GM19238 (cell line): ENCODE measurements around the gene GIMAP8.
"Not testable (repeated sequence)": the region's sequence is repeated elsewhere in the genome, so short reads cannot be mapped to it uniquely, and the experiment has no call there.

Experiments
- DNase-seq: peaks from one replicate; pipeline ENCODE4 v3.0.0; 2011; ENCODE audit warnings: low spot score; ENCODE audit not compliant: insufficient read length

GIMAP8 gene

DNA sequence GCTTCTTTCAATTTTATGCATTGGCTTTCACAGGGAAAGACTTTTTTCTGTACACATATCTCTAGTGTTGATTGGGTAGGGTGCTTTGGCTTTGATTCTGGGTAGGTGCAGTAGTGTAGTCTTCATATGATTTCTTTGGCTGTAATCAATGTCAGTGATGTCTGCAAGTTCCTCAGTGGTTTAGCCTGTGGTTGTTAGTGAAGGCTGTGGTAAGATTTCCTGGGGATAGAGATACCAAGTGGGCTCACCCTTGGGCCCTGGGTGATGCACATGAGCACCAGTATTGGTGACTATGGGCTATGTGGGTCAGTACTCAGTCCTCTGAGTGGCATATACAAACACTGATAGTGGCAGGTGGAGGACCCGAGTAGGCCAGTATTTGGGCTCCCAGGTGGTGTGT, 13.0 kb downstream of the GIMAP8 start:
- no peak for DNase-seq

DNA sequence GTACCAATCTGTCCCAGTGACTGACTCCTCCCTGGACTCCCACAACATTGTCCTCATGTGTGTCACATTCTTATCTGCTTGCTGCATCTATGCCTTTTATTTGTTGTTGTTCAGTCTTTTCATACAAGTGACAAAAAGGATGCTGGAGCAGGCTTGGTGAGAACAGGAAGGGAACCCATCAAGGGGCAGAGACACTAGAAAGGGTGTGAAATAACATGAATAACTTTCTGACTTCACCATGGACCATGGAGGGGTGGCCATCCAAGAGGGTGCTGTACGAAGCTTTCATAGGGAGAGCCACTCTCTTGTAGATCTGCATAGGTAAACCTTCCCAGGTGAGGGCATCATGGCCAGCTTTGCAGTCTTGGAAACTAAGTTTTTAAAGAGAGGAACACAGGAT, 14.5 kb downstream of the GIMAP8 start:
- DNase-seq, result no peak

DNA sequence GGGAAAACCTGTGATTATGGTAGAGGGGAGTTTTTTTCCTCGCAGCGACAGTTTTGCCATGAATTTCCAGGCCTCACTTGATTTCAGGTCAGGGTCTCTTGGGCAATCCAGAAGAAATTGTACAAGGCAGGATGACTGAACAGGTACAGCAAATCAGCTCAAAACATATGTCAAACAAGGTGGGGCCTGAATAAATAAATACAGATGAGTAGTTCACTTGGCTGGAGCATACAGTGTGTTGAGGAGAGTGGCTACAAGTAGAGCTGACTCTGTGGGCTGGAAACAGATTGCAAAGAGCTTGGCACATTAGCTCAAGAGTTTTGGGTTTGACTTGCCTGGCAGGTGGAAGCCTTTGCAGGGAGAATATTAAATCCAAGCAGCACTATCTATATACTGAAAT, 15.0 kb downstream of the GIMAP8 start:
- DNase-seq, result no peak

DNA sequence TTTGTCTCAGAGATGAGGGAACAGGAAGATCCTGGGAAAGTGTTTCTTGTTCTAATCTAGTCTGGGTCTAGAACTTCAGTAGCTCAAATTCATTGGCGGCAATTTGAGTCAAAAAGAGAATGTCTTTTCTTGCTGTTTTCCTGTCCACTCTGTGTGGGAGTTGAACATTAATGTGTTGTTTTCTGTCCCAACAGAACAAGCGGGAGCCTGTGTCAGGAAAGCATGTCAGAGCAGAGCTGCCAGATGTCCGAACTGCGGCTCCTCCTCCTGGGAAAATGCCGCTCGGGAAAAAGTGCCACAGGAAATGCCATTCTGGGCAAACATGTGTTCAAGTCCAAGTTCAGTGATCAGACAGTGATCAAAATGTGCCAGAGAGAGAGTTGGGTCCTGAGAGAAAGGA, 16.0 kb downstream of the GIMAP8 start:
- DNase-seq, result no peak

DNA sequence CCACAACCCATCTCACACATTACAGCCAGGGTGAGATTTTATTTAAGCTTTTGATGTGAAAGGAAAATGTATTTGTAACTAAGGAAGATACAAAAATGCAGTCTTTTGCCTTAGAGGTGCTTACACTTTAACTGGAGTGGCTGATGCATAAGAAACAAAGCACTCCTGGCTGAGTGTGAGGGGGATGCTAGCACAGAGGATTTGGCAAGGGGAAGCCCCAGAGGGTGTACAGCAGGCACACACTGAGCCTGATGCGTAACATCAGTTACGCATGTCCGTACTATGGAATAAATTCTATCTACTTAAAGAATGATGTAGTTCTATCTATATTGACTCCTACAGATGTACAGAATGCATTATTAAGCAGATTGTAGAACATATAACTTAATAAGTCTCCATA, 17.8 kb downstream of the GIMAP8 start:
- DNase-seq, result no peak

DNA sequence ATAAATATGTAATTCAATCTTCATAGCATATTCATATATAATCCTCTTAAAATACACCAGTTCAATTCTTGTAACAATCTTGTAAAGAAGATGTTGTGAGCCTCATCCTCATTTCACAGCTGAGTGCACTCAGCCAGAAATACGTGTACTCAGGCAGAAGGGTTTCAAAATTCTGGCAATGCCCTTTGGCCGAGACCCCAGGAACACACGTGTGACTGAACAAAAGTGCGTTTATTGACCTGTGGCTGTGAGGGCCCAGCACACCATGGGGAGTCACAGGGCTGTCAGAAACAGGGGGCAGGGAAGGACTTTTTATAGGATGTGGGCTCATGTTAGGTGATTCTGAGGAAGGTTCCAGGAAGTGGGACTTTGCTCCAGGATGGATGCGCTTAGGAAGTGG, 21.5 kb downstream of the GIMAP8 start:
- no peak for DNase-seq

DNA sequence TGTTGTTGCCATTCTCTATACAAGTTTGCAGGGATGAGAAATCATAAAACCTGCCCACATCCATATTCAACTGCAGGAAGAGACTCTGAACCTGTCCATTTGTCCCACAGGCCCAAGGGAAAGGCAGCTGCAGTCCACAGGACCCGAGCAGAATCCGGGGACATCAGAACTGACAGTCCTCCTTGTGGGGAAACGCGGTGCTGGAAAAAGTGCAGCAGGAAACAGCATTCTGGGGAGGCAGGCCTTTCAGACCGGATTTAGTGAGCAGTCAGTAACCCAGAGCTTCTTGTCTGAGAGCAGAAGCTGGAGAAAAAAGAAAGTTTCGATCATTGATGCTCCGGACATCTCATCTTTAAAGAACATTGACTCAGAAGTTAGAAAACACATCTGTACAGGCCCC, 23.5 kb downstream of the GIMAP8 start:
- no peak for DNase-seq

DNA sequence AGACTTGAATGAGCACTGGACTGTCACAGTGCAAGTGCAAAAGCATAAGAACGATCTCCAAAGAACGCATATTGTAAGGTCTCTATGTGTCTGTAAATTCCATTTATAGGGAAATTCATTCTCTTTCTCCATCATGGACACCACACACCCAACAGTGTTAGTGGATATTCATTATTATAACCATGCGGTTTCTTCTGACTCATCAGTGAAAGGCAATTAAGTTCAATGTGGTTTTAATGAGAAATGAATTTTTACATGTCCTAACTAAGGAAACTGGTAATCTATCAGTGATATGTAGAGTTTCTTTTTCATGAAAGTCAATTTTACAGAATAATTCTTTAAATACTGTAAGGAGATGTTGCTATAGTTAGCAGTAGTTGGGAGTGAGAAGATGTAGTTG, 25.9 kb downstream of the GIMAP8 start:
- no peak for DNase-seq

DNA sequence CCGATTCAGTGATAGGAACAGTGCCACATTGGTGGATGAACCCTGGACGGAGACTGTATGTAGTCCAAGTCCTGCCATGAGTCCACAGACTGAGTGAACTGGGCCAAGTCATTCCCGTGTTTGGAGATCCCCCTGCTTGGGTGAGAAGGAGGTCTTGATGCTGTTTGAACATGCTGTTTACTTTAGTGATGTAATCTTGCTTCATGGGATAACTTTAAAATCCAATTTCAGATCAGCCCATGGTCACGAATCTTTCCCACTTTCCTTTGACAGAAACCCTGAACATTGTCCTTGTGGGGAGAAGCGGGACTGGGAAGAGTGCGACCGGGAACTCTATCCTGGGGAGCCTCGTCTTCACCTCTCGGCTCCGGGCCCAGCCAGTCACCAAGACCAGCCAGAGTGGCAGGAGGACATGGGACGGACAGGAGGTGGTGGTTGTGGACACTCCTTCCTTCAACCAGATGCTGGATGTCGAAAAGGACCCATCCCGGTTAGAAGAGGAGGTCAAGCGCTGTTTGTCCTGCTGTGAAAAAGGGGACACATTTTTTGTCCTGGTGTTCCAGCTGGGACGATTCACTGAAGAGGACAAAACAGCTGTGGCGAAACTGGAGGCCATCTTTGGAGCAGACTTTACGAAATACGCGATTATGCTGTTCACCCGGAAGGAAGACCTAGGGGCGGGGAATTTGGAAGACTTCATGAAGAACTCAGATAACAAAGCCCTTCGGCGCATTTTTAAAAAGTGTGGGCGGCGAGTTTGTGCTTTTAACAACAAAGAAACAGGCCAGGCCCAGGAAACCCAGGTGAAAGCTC, 26.6 kb downstream of the GIMAP8 start:
- DNase-seq, result no peak

DNA sequence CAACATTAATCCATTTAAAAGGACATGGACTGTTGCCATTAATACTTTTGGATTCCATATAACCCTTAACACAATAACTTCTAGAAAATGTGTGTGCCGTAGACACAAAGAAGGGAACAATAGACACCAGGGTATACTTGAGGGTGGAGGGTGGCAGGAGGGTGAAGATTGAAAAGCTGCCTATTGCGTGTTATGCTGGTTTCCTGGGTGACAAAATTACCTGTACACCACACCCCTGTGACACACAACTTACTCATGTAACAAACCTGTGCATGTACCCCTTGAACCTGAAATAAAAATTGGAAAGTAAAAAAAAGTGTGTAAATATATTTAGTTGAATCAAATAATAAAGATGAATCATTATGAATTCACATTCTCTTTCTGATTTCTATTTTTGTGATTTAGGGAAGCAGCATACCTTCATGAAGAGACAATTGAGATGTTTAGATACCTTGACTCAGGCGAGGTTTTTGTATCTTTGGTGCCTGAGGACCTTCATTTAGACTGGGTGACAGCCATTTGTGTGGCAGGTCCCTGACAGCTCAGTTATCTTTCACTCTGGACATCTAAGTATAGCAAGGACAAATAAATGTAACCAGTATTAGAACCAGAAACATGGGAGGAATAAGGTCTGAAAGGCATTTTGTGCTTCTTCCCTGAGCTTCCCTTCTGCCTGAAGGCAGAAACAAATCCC, 28.7 kb downstream of the GIMAP8 start:
- no peak for DNase-seq

DNA sequence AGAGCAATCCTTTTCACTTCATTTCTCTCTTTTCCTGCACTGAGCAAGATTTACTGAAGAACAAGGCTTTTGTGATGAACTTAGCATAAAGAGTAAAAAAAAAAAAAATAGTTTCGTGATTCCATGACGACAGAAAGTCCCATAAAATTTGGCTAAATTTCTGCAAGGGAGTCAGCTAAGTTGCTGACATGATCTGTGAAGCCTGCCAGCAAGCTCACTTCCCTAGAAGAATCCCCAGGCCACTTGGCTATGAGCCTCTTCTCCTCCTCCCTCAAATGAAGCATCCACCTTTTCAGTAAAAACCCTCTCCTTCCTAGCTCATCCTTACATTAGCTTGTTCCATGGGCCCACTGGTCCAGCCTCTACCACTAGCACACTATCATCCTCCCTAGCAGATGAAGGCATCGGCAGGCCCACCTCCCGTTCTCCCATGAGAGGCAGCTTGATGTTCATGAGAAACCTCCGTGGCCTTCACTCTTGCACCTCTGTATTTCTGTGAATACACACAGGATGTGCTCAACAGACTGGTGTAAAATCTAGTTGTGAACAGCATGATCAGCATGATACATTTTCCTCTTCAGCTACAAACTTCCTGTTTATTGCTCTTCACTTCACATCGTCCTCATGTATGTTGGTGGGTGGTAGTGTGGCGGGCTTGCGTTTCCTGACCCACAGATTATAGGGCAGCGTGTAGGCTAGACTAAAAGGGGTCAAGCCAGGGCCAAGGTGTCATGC, 30.9 kb downstream of the GIMAP8 start:
- no peak for DNase-seq

DNA sequence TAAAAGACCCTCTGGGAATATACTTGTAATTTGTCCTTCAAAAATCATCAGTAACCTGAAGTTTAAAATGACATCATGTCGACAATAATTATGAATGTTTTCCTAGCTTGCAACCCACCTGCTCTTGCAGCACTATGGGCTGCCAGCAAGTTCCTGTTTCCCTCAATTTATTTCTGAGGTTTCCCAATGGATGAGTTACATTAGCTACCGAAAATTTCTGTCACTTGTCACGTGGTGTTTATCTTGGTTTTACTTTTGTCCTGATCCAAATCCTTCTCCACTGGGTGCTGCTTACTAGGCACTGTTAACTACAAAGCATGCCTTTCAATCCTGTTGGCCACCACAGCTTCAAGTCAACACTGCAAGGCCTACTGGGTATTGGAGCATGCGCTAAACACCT, 31.5 kb downstream of the GIMAP8 start:
- no peak for DNase-seq

DNA sequence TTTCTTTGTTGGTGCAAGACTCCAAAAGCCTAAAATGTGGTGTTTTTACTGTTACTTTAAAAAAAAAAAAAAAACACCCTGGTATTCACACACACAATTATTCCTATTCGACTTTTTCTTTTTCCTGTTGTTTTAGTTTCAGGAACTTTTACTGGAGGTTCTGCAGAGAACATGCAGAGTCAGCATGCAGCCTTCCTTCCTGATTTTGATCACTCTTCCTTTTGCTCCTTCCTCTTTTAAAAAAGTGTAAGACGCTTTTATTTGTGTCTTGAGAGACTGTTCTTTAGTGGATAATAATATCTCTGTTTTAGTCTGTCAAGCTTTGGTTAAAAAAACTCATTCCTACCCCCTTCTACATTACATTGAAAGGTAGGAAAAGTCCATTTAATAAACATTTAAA, 33.1 kb downstream of the GIMAP8 start:
- DNase-seq, result not testable (repeated sequence)

DNA sequence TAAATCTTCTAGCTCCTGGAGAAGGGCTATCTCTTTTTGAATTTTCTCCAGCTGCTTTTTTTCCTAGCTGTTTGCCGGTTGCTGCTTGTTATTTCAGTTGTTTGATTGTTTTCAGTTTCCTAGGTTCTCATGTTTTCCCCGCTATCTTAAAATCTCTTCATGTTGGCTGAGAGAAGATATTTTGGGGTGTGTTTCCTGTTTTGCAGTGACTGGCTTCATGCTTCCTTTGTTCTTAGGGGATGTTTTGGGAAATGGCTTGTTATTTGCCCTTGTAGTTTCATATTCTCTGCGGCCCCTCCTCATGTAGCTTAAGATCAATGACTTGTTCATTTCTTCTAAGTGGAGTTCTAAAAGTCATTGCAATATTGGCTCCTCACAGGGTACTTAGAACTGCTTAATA, 33.6 kb downstream of the GIMAP8 start:
- DNase-seq, result not testable (repeated sequence)

DNA sequence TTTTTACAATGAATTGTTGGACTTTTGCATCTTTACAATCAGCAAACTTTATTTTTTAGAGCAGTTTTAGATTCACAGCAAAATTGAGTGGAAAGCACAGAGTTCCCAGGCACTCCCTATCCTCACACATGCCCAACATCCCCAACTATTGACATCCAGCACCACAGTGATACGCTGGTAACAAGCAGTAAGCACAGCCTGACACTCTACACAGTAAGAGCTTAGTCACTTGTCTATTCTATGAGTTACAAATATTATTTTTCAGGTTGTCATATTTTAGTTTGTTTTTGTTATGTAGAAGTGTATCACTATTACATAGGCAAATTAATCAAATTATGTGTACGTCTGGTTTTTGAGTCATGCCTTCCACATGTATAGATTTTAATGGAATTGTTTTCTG, 37.2 kb downstream of the GIMAP8 start:
- DNase-seq, result no peak

DNA sequence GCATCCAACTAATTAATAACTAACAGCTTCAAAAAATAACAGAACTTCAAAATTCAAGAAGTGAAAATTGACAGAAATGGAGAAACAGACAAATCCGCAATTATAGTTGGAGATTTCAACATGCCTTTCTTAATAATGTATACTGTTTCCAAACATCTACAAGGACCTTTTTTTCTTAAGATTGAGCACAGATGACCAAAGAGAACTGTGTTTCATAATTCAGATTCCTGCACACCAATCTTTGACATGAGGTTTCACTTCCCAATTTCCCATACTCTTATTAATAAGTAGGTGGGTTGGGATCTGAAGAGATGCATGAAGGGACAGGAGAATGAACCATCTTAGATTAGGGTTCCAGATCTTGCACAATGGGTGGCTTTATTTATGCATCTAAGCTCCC, 39.4 kb downstream of the GIMAP8 start:
- DNase-seq, result no peak

DNA sequence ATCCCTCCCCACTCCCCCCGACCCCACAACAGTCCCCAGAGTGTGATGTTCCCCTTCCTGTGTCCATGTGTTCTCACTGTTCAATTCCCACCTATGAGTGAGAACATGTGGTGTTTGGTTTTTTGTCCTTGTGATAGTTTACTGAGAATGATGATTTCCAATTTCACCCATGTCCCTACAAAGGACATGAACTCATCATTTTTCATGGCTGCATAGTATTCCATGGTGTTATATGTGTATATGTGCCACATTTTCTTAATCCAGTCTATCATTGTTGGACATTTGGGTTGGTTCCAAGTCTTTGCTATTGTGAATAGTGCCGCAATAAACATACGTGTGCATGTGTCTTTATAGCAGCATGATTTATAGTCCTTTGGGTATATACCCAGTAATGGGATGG, 43.0 kb downstream of the GIMAP8 start:
- not testable (repeated sequence) for DNase-seq

DNA sequence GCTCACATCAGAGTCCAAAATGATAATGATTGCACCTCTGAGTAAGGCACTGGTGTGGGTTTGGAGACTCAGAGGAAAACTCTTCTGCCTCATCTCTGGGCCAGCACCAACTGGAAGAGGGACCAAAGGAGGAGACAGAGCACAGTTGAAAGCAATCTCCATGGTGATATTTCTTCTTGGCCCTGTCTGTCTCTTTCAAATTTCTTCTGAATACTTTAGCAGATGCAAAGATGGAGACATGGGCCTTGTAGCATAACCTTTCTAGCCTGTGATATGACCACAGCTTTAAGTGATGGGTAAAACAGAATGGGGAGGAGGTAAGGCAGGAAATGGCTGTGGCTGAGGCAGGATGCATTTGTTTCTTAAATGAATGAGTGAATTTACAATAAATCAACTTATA, 52.1 kb downstream of the GIMAP8 start:
- no peak for DNase-seq

DNA sequence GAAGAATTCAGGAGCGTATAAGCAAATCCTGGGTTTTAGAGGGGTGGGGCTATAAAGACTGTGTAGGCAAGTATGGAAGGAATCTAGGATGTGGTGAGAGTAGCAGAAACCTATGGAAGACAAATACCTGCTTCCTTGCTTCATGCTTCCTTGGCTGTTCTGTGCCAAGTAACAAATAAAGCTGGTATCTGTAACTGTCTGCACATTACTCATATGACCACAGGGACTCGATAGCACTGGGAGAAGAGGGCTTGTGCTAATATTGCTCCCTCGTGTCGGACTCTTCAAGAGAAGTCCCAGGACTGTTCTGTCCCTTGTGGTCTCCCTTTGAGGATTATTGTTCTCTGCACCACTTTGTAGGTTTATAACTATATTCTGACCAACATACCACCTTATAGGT, 52.7 kb downstream of the GIMAP8 start:
- DNase-seq, result no peak

DNA sequence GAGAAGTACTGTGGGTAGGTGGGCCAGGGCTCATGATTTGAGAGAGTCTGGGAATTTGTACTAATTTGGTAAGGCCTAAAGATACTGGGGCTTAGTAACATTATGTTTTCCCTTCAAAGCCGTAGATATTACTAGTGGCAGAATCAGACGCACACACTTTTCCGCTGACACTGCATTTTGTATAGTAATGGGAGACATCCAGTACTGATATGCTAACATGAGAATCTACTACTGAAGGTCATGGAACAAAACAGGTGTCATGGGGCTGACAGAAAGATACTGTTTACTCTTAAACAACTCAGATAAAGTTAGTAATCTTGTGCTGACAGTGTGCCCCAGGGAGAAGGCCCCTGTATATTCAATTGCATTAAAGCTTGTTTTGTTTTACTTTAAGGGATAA, 53.2 kb downstream of the GIMAP8 start:
- DNase-seq, result no peak

DNA sequence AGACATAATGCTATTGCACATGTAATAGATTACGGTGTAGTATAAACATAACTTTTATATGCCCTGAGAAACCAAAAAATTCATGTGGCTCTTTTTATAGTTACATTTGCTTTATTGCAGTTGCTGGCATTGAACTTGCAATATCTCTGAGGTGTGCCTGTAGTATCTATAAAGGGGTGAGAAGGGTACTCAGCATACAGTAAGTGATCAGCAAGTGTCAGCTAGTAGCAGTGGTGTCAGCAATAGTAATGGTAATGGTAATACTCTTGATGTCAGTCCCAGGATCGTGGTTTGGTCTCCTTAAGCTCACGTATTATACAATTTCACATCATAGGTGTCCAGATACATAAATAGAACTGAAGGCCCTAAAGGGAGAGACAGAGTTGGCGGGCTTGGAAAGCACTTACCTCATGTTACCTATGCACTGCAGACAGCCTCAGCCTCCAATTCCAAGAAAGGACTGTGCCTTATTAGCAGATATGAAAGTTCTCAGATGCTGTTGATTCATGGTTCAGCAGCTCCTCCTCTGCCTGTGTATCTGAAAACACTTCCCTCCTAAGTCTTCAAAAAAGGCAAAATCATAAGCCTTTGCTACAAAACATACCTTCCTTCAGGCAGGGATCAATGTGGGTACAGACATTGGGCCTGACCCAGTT, 57.6 kb downstream of the GIMAP8 start:
- no peak for DNase-seq

DNA sequence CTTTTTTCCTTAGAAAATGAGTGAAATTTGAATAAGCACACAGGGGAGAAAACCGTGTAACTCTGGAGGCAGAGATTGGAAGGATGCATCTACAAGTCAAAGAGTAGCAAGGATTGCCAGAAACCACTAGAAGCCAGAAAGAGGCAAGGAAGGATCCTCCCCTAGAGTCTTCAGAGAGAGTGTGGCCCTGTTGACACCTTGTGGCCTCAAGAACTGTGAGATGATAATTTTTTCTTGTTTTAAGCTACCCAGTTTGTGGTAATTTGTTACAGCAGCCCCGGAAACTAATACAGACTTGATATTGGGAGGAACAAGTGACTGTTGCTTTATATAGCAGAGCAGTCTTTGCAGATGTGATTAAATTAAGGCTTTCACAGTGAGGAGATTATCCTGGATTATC, 60.6 kb downstream of the GIMAP8 start:
- no peak for DNase-seq
